Endothelial cell of umbilical vein (primary cell): ENCODE measurements around the gene PML.
"Not testable (repeated sequence)": the region's sequence is repeated elsewhere in the genome, so short reads cannot be mapped to it uniquely, and the experiment has no call there.

Source experiments
- EZH2 ChIP-seq: IDR thresholded peaks from 2 replicates; pipeline ENCODE4 v1.6.1; 2012; ENCODE audit warnings: borderline replicate concordance, low read depth, mild to moderate bottlenecking, moderate library complexity, low read length, inconsistent platforms; ENCODE audit not compliant: severe bottlenecking
- GATA2 ChIP-seq: IDR thresholded peaks from 2 replicates; pipeline ENCODE4 v1.7.0; 2011; ENCODE audit warnings: low read depth, mild to moderate bottlenecking, moderate library complexity, mixed read lengths, low read length; ENCODE audit not compliant: insufficient read length, insufficient read depth
- JUN ChIP-seq: IDR thresholded peaks from 2 replicates; pipeline ENCODE4 v1.6.1; 2011; ENCODE audit warnings: borderline replicate concordance, low read depth; ENCODE audit not compliant: insufficient read length, insufficient read depth
- MYC ChIP-seq: IDR thresholded peaks from one replicate; pipeline ENCODE4 v1.6.1; 2011; ENCODE audit warnings: mild to moderate bottlenecking, low read depth, low read length
- POLR2A ChIP-seq: IDR thresholded peaks from 2 replicates; pipeline ENCODE4 v1.6.1; 2012; ENCODE audit warnings: low read depth, mild to moderate bottlenecking, control low read depth, low read length
- POLR2AphosphoS5 ChIP-seq: IDR thresholded peaks from 2 replicates; pipeline ENCODE4 v1.6.1; 2012; ENCODE audit warnings: low read depth, mild to moderate bottlenecking, control low read depth, low read length, moderate library complexity; ENCODE audit not compliant: insufficient read depth
- TF ChIP-seq, protein P1 (sequence below), 2 donors: IDR thresholded peaks; 1 replicate in 1 of 2; 2 replicates in 1 of 2; pipeline ENCODE4 v1.5.1; 2011; ENCODE audit warnings: low read length in 2 of 2, mild to moderate bottlenecking in 2 of 2, moderate library complexity in 2 of 2, control low read depth in 1 of 2, inconsistent platforms in 1 of 2, low read depth in 1 of 2; ENCODE audit not compliant: insufficient read depth in 1 of 2; ENCODE audit errors: extremely low read depth in 1 of 2
- TF ChIP-seq, protein P2 (sequence below): IDR thresholded peaks from 2 replicates; pipeline ENCODE4 v1.6.1; 2011; ENCODE audit not compliant: insufficient read depth, insufficient read length

- not testable (repeated sequence) for TF ChIP-seq GATA2, EZH2, POLR2AphosphoS5, POLR2A, JUN, MYC
- TF ChIP-seq, protein P1, sequence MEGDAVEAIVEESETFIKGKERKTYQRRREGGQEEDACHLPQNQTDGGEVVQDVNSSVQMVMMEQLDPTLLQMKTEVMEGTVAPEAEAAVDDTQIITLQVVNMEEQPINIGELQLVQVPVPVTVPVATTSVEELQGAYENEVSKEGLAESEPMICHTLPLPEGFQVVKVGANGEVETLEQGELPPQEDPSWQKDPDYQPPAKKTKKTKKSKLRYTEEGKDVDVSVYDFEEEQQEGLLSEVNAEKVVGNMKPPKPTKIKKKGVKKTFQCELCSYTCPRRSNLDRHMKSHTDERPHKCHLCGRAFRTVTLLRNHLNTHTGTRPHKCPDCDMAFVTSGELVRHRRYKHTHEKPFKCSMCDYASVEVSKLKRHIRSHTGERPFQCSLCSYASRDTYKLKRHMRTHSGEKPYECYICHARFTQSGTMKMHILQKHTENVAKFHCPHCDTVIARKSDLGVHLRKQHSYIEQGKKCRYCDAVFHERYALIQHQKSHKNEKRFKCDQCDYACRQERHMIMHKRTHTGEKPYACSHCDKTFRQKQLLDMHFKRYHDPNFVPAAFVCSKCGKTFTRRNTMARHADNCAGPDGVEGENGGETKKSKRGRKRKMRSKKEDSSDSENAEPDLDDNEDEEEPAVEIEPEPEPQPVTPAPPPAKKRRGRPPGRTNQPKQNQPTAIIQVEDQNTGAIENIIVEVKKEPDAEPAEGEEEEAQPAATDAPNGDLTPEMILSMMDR (IDR thresholded peaks at IDR 0.05; ENCODE audit: extremely low read depth in 1 of 2, insufficient read depth in 1 of 2, low read depth in 1 of 2, low read length in 2 of 2), result not testable (repeated sequence)
- TF ChIP-seq, protein P2, sequence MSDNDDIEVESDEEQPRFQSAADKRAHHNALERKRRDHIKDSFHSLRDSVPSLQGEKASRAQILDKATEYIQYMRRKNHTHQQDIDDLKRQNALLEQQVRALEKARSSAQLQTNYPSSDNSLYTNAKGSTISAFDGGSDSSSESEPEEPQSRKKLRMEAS, result not testable (repeated sequence)
These were observed 64.7 kb downstream of the PML start for GRCh38 chr15:74059050-74059833.
